Renal pelvis (tissue), 12 donors: Measurements from ENCODE around the gene CTXN2. TPM values are rescaled to one million over a fixed set of nuclear protein-coding genes. Genes with fewer than 3 reads are reported as not detected.

Experiments
- DNase-seq: peaks from one replicate; pipeline ENCODE4 v3.0.0-alpha.2; 2013
- long read RNA-seq, 16 experiments: transcript quantifications; one replicate each; lab custom pipeline, GENCODE V29; 2026
- polyA plus RNA-seq, 3 donors: library from polyadenylated mRNA; unstranded; fragments of 120-200 nt; gene quantifications; one replicate each; pipeline ENCODE4 v1.2.1, GENCODE V29; 2013; ENCODE audit not compliant: insufficient read length in 3 of 3

The CTXN2 gene
- under 1 TPM in 2 of 3 donors, not detected in 1; 0.06 to 0.10 TPM for polyA plus RNA-seq
- long read RNA-seq, donor 1, partial matches to known transcripts, result 0 of 2 reads
- long read RNA-seq, donor 1, other reads (novel, unspliced or antisense), result 0 of 2 reads
- long read RNA-seq, donor 2, result 0 reads
- long read RNA-seq, donor 3, partial matches to known transcripts, result 0 of 1 reads
- long read RNA-seq, donor 3, other reads (novel, unspliced or antisense), result 0 of 1 reads
- long read RNA-seq, donor 4, result 0 reads
- long read RNA-seq, donor 5, partial matches to known transcripts, result 0 of 1 reads
- long read RNA-seq, donor 5, other reads (novel, unspliced or antisense), result 0 of 1 reads
- long read RNA-seq, donor 6, result 0 reads
- long read RNA-seq, donor 7, result 0 reads
- long read RNA-seq, donor 8, result 0 reads
- long read RNA-seq, donor 9, result 0 reads
- long read RNA-seq, donor 10, result 0 reads
- long read RNA-seq, donor 11, result 0 reads
- long read RNA-seq, donor 12, result 0 reads
- long read RNA-seq, donor 13, result 0 reads
- long read RNA-seq, donor 14, result 0 reads
- long read RNA-seq, donor 15, result 0 reads
- long read RNA-seq, donor 16, result 0 reads

GRCh38 chr15:48191574-48192225 lies at the start of gene CTXN2:
Gene CTXN2, plus strand, starts transcription at chr15:48191665. Its CDS starts 9,636 bp downstream, at chr15:48201301.
- DNase-seq, result no peak

GRCh38 chr15:48143856-48144255 lies 47.6 kb upstream of the CTXN2 start:
- DNase-seq, result no peak

GRCh38 chr15:48144889-48145288 lies 46.6 kb upstream of the CTXN2 start:
- DNase-seq, result no peak

GRCh38 chr15:48145923-48146322 lies 45.5 kb upstream of the CTXN2 start:
- no peak for DNase-seq

GRCh38 chr15:48147358-48147757 lies 44.1 kb upstream of the CTXN2 start:
- no peak for DNase-seq

DNA sequence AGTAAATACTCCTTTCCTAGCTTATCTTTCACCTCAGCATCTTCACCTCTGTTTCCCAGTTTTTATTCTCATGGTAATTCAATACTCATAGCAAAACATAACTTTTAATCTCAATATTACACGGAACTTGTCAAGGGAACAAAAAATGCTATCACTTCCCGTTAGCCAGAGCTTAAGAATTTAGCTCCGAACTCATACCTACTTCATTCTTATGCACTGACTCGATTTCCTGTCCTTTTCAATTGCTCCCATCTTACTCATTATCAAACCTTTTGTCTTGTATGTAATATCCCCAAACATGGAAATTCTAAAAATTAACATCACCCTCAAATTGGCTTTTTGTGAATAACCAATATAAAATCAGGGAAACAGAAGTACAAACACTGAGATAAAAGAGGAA lies 41.6 kb upstream of the CTXN2 start:
- no peak for DNase-seq

DNA sequence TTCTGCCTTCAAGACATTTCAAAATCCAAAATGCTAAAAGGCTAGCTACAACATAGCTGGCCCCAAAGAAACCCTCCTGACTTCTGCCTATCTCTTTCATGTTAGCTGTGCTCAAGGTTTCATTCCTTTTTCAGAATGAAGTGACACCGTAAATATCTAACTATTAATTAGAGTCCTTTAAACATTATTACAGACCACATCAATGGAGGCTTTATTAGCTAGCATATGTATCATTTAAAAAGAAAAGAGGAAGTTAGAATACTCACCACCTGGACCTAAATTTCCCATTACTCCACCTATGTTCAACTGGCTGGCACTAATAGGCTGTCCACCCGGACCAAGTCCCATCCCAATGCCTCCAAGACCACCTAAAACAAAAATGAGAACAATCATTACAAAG lies 37.9 kb upstream of the CTXN2 start:
- no peak for DNase-seq

- DNase-seq, result no peak
These were observed 22.8 kb upstream of the CTXN2 start for GRCh38 chr15:48168616-48169015.

DNA sequence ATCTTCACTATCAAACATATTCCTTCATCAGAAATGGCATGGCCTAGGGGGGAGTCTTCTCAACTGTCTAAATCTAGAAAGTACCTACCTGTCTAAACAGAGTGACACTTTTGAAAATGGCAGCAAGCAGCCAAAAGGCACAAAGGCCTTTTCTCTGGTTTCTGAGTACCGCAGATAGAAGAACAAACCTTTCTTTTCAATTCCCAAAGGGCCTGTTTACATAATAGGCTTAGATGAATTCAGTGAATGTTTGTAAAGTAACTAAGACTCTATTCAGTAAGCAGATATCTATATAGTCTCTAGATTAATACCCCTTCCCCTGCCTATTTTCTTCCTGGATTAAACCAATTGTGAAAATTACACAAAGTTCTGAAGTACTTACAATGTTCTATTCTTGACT lies 20.5 kb upstream of the CTXN2 start:
- no peak for DNase-seq

DNA sequence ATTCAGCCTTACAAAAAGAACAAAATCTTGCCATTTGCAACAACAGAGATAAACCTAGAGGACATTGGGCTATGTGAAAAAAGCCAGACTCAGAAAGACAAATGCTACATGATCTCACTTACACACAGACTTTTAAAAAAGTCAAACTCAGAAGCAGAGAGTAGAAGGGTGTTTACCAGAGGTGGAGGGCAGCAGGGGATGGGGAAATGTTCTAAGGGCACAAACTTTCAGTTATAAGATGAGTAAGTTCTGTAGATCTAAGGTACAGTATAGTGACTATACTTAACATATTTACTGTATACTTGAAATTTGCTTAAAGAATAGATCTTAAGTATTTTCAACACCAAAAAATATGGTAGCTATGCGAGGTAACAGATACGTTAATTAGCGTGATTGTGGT lies 16.3 kb upstream of the CTXN2 start:
- no peak for DNase-seq

DNA sequence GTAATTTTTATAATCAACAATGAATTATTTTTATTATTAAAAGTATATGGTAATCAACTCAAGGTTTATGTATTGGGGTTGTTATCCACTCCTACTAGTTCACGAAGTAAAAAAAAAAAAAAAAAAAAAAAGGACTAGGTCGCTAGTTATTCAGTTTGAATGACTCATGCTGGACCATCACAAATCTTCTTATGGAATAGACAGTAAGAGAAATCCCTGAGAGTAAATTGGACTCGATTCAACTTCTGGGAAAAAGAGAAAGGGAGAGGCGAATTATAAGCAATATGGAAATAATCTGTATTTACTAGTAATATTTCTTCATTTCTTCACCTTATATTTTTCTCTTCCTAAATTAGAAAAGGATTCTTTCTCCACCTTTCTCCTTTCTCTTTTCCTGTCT lies 15.4 kb upstream of the CTXN2 start:
- DNase-seq, result no peak

DNA sequence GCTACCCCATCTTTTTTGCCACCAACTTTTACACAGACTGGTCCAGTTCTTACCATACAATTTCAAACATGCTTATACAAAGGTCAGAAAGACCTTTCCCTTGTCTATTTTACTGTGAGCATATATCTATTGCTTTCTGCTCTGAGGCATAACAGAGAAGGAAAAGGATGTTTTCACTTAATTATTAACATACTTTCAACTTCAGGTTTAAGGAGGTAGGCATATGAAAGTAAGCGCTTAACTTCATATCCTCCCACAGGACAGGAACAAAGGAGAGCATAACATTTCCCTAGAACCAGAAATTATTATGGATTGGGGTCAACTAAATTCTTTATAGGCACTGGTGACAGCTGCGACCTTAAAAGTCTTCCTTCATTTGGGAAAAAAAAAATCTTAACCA lies 14.5 kb upstream of the CTXN2 start:
- no peak for DNase-seq

DNA sequence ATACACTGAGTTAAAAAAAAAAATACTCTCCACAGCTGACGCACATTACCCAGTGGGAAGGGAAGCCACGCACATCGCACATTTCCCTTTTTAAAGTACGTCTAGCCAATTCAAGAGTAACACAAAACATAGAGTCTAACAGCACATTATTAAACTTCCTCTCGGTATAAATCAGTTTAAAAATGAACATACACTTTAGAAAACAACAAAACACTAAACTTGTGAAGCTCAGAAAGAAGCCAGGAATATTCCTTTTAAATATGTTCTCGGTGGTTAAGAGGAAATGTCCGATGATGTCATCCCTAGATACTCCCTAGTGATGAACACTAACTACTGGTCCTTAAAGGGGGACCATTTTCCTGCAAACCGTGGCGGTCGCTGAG lies 14.1 kb upstream of the CTXN2 start:
- DNase-seq, result peak; percentile 69

GRCh38 chr15:48177766-48178647 lies 13.5 kb upstream of the CTXN2 start, which contains the start of gene MYEF2:
Gene MYEF2, minus strand, starts transcription at chr15:48178295. Its CDS starts 58 bp downstream, at chr15:48178237.
- DNase-seq, result peak; percentile 86

- DNase-seq, result no peak
These were observed 12.9 kb upstream of the CTXN2 start for GRCh38 chr15:48178648-48178931.

- no peak for DNase-seq
These were observed 8.7 kb upstream of the CTXN2 start for GRCh38 chr15:48182749-48183148.

DNA sequence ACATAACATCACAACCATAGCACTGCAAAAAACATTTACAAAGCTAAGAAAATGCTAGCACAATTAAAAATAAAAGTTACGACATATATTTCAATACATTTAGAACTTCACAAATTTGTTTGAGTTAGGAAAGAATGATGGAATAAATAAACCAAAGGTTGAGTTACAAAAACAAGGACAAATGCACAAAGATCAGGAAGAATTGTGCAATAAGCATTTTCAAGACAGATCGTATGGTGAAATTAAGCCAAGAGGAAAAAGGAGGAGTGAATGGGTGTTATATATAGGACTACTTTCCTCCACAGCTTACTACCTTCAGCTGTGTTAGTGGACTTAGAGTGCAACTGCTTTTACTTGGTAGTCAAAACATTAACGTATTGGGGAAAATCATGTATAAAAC lies 5.9 kb upstream of the CTXN2 start:
- no peak for DNase-seq

GRCh38 chr15:48186271-48186670 lies 5.2 kb upstream of the CTXN2 start:
- no peak for DNase-seq

- DNase-seq, result peak; percentile 91
These were observed 412 bp upstream of the CTXN2 start for GRCh38 chr15:48190932-48191573.

DNA sequence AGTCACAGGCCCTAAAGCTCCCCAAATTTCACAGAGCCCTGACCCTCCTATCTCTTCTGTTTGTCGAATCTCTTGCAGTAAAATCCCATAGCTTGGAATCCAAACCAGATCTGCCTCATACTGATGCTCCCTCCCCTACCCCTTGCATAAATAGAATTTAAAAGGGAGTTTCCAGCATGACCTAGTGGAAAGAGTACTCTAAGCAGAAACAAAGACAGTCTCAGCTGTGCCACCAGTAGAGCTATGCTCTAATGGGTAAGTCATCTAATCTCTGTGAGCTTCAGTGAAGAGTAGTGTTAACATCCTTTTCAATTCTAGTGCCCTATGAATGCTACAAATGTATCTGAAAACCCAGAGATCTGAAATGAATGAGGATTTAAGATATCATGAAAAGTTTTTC lies 10.6 kb downstream of the CTXN2 start:
- no peak for DNase-seq

DNA sequence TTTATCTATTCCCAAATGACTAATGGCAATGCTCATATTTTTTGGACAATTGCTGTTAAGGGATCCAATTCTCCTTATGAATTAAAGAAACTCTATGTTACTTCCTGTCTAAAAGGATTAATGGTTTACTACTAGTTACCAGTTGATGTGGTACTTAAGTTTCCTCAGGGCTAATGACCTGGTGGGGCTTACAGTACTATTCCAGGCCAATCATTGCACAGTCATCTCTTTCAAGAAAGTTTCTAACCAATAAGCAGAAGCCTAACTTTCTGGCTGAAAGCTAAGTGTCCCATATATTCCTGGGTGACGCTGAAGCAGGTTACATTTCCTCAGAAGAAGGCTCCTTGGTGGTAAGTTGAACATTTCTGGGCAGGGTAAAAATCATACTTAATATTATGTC lies 14.5 kb downstream of the CTXN2 start, which contains the start of gene SLC12A1:
TSS of gene SLC12A1 (plus strand) at position 322 of the 400 bp plus-strand sequence. CDS start 1,418 bp downstream, outside the sequence.
- DNase-seq, result no peak

- DNase-seq, result no peak
These were observed 29.8 kb downstream of the CTXN2 start for GRCh38 chr15:48221261-48221660.
